Renal pelvis (tissue), 3 donors: ENCODE measurements around the gene HIP1R. TPM values are rescaled to one million over a fixed set of nuclear protein-coding genes. Genes with fewer than 3 reads are reported as not detected.

Experiments
- polyA plus RNA-seq, 3 donors: library from polyadenylated mRNA; unstranded; fragments of 120-200 nt; gene quantifications; one replicate each; pipeline ENCODE4 v1.2.1, GENCODE V29; 2013; ENCODE audit not compliant: insufficient read length in 3 of 3

Gene HIP1R
- polyA plus RNA-seq, 3 donors = 78.9 to 97.8 (median 96.6) TPM

Other genes starting within 250 kb of the HIP1R start
- under 1 TPM; 0.40 to 0.70 (median 0.51) TPM for gene HCAR2, start 132.1 kb upstream of the HIP1R start, polyA plus RNA-seq
- under 1 TPM; 0.10 to 0.40 (median 0.26) TPM for gene HCAR3, start 118.6 kb upstream of the HIP1R start, polyA plus RNA-seq
- 1 to 10 TPM; 2.5 to 3.3 (median 2.6) TPM for gene HCAR1, start 104.6 kb upstream of the HIP1R start, polyA plus RNA-seq
- 100 to 1,000 TPM in 1 of 3 donors, 10 to 100 TPM in 2; 77.7 to 101 (median 91.2) TPM for gene DENR, start 82.6 kb upstream of the HIP1R start, polyA plus RNA-seq
- gene CCDC62, start 60.9 kb upstream of the HIP1R start, polyA plus RNA-seq = under 1 TPM; 0.36 to 0.68 (median 0.53) TPM
- 10 to 100 TPM; 23.8 to 30.0 (median 26.4) TPM for gene VPS37B, start 60.7 kb downstream of the HIP1R start, polyA plus RNA-seq
- gene ABCB9, start 131.0 kb downstream of the HIP1R start, polyA plus RNA-seq = 10 to 100 TPM in 1 of 3 donors, 1 to 10 TPM in 2; 7.0 to 10.1 (median 9.0) TPM
- 10 to 100 TPM; 17.6 to 21.2 (median 19.4) TPM for gene OGFOD2, start 139.8 kb downstream of the HIP1R start, polyA plus RNA-seq
- 100 to 1,000 TPM; 184 to 231 (median 209) TPM for gene ARL6IP4, start 145.2 kb downstream of the HIP1R start, polyA plus RNA-seq